Measurements from ENCODE around the gene PAK1.

PAK1 gene

DNA sequence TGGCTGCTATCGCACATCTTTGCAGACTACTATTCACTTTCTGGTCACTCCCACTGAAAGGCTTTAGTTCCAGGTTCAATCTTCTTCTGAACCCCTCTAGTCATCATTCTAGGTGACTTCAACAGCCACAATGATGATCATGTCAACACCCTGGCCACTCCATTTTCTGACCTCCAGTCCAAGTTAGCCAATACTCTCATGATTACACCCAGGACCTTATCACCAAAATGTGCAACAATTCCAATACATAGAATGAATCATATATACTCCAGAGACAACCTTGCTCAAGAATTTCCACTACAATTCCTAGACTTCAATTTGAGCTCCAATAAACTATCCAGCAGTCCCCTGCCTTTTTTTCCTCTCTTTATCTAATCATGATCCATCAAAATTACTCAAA, 70.7 kb downstream of the PAK1 start:
- no peak for DNase-seq (ENCODE audit: low read depth)
- TF ChIP-seq, protein P1, sequence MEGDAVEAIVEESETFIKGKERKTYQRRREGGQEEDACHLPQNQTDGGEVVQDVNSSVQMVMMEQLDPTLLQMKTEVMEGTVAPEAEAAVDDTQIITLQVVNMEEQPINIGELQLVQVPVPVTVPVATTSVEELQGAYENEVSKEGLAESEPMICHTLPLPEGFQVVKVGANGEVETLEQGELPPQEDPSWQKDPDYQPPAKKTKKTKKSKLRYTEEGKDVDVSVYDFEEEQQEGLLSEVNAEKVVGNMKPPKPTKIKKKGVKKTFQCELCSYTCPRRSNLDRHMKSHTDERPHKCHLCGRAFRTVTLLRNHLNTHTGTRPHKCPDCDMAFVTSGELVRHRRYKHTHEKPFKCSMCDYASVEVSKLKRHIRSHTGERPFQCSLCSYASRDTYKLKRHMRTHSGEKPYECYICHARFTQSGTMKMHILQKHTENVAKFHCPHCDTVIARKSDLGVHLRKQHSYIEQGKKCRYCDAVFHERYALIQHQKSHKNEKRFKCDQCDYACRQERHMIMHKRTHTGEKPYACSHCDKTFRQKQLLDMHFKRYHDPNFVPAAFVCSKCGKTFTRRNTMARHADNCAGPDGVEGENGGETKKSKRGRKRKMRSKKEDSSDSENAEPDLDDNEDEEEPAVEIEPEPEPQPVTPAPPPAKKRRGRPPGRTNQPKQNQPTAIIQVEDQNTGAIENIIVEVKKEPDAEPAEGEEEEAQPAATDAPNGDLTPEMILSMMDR (IDR thresholded peaks at IDR 0.05; ENCODE audit: control insufficient read depth, extremely low read depth, insufficient read depth) = no peak
- no peak overlapping the region for H3K4me3 ChIP-seq (ENCODE audit: low read depth, low read length)

DNA sequence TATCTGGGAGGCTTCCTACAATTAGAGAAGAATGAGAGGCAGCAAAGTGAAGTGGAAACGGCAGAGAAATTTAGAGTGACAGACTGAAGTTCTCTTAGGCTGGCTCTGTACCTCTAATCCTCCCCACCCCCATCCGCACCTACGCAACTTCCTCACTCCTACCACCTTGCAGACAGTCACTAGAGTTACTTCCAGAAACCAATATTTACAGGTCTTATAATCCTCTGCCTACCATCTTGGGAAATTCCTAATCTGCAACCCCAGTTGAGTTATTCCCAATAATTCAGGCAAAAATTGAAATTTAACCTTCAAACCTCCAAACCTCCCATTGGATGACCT, 71.7 kb downstream of the PAK1 start:
- DNase-seq (ENCODE audit: low read depth) = no peak
- H3K4me3 ChIP-seq (ENCODE audit: low read depth, low read length) = no peak overlapping the region
- TF ChIP-seq, protein P1 (IDR thresholded peaks at IDR 0.05; ENCODE audit: control insufficient read depth, extremely low read depth, insufficient read depth) = no peak

DNA sequence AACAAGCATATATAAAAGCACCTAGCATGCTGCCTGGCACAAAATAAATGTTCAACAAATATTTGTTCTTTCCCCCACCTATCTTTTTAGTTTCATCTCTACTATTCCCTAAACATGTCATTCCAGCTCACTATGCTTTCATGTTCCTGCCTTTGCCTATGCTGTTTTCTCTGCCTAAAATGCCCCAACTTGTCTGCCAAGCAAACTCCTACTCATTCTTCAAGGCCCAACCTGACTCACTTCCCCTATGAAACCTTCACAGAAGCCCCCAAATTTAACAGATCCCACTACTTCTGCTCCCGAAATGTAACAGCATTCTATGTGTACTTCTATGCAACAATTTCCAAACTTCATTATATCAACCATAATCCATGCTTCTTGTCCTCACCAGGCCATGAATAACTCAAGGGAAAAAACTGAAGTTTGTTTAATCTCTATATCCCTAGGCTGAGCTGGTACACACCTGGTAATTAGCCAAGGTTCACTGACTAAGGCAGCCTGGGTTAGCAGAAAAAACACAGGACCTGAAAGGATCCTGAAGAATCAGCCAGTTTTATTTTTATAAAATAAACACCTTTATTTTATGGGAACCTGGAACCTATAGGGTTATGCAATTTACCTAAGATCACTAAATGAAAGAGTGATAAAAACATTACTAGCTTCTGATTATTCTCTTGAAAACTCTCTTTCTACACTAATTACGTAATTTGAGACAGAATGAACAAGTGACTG, 72.2 kb downstream of the PAK1 start:
- H3K4me3 ChIP-seq (ENCODE audit: low read depth, low read length) = no peak overlapping the region
- peak; percentile 41 for DNase-seq (ENCODE audit: low read depth)
- TF ChIP-seq, protein P1 (IDR thresholded peaks at IDR 0.05; ENCODE audit: control insufficient read depth, extremely low read depth, insufficient read depth) = no peak

DNA sequence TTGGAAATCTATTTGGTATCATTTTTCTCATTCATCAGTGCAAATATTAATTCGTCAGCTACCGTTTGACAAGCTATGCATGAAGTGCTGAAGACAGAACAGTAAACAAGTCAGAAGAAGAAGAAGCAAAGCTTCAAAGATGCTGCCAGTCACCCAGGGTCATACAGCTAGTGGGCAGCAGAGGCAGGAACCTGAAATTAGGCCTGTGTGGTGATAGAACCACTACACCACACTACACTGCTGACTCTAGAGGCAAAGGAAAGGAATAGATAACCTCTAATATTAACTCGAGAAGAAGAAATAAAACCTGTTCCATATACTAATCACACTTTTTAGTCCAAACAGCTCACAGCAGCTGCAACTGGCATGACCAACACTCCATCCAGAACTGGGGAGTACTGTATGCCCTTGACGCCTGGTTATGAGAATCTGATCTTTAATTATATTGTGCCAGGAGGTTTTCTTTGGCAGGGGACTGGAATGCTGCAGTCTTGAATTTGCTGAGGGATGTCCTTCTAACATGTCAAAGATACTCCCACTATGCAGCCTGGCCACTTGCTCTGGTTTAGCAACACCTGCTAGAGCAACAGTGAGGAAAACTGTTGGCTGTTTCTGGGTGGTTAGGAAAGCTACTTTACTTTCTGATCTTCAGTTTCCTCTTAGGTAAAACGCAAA, 73.0 kb downstream of the PAK1 start:
- TF ChIP-seq, protein P1 (IDR thresholded peaks at IDR 0.05; ENCODE audit: control insufficient read depth, extremely low read depth, insufficient read depth) = no peak
- no peak overlapping the region for H3K4me3 ChIP-seq (ENCODE audit: low read depth, low read length)
- peak; percentile 66 for DNase-seq (ENCODE audit: low read depth)

DNA sequence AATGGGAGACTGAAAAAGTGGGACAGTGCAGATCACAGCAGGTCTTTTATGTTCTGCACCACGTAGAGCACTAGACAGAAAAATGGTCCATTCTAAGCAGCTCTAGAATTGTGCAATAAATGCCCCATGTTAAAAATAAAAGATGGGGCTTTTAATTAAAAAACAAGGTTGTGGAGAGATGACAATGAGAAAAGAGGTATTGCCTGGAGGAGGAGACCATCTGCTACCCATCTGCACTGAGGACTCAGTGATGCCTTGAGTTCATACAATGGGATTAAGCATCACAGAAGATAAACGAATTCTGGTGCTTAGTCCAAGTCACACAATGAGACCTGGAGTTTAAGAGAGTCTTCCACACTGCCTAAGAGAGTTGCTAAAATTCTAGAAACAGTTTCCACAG, 73.6 kb downstream of the PAK1 start:
- TF ChIP-seq, protein P1 (IDR thresholded peaks at IDR 0.05; ENCODE audit: control insufficient read depth, extremely low read depth, insufficient read depth) = no peak
- H3K4me3 ChIP-seq (ENCODE audit: low read depth, low read length) = no peak overlapping the region
- DNase-seq (ENCODE audit: low read depth) = no peak

DNA sequence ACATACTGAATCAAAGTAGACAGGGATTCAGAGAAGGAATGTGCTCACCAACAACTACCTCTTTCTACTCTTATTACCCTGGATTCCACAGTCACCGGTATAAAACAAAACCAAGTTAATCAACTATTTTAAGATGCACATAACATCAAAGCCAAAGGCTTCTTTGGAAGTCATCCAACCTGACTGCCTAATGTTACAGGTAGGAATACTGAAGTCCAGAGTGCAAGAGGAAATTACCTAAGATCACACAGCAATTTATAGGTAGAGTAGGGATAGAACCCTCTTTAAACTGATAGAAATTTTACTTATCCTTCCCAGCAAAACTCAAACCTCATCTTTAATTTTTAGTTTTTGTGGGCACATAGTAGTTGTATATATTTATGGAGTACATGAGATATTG, 76.3 kb downstream of the PAK1 start:
- DNase-seq (ENCODE audit: low read depth) = no peak
- H3K4me3 ChIP-seq (ENCODE audit: low read depth, low read length) = no peak overlapping the region
- TF ChIP-seq, protein P1 (IDR thresholded peaks at IDR 0.05; ENCODE audit: control insufficient read depth, extremely low read depth, insufficient read depth) = no peak
